ENCODE results near the gene TRPV4.

GRCh38 chr12:109744986-109745942 is 87.9 kb downstream of the TRPV4 start:
- TF ChIP-seq CTCF (IDR thresholded peaks at IDR 0.05) (no peak), EZH2 (IDR thresholded peaks at IDR 0.05) (no peak)

Measured in neural progenitor cell (in vitro differentiated cells).